Left ventricle myocardium inferior (tissue), 1 donor: Measurements from ENCODE around the gene ELFN1. TPM values are rescaled to one million over a fixed set of nuclear protein-coding genes. Genes with fewer than 3 reads are reported as not detected.
"Not testable (repeated sequence)": the region's sequence is repeated elsewhere in the genome, so short reads cannot be mapped to it uniquely, and the experiment has no call there.

Experiments
- DNase-seq: peaks from one replicate; pipeline ENCODE4 v3.0.0-alpha.2; 2020
- H3K27ac ChIP-seq: fragments of 200-600 bp; replicated peaks from 2 replicates; pipeline ENCODE4 v1.8.0; 2021
- H3K27me3 ChIP-seq: fragments of 200-600 bp; 2 replicates; pipeline ENCODE4 v1.8.0; 2021; ENCODE audit warnings: low read depth
- H3K36me3 ChIP-seq: fragments of 200-600 bp; 2 replicates; pipeline ENCODE4 v1.8.0; 2021
- H3K4me1 ChIP-seq: fragments of 200-600 bp; 2 replicates; pipeline ENCODE4 v1.8.0; 2021
- H3K4me3 ChIP-seq: fragments of 200-600 bp; 2 replicates; pipeline ENCODE4 v1.8.0; 2021; ENCODE audit warnings: mild to moderate bottlenecking, moderate library complexity
- H3K9me3 ChIP-seq: fragments of 200-600 bp; replicated peaks from 2 replicates; pipeline ENCODE4 v1.8.0; 2021
- intact Hi-C: fragments of 100-400 bp; cut with micrococcal nuclease; formaldehyde crosslinking; loops from one replicate; pipeline ENCODE4 v1.11.0; 2022
- total RNA-seq: library from RNA; stranded (reverse); fragmentation: NEBNext Ultra II Directional; extraction: Animal tissue kit (Norgen Biotek cat#: 25700); gene quantifications from one replicate; pipeline ENCODE4 v1.2.1, GENCODE V29; 2021
- TF ChIP-seq, protein P1 (sequence below): fragments of 200-600 bp; IDR thresholded peaks from 2 replicates; pipeline ENCODE4 v1.8.0; 2021; ENCODE audit warnings: antibody characterized with exemption, mild to moderate bottlenecking, borderline replicate concordance
- donor health status: DM: no; HTN: yes; CAD: no; lungs with severe emphysema.

ELFN1 gene
- total RNA-seq, 1 donor from 2014 or later, result 10.5 TPM

DNA sequence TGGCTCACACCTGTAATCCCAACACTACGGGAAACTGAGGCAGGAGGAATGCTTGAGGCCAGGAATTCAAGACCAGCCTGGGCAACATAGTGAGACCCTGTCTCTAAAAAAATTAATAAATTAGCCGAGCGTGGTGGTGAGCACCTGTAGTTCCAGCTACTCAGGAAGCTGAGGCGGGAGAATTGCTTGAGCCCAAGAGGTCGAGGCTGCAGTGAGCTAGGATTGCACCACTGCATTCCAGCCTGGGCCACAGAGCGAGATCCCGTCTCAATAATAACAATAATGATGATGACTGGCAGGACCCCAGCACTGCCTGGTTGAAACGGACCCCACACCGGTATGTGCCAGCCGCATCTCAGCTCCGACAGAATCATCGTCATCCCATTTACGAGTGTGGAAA is 93.0 kb downstream of the ELFN1 start:
- H3K36me3 ChIP-seq, result no peaks in the 10 kb centered on the region
- no peak overlapping the region for H3K4me3 ChIP-seq
- no peak for DNase-seq
- peaks cover 19% of the 10 kb centered on the region for H3K9me3 ChIP-seq
- H3K4me1 ChIP-seq, result peaks cover 12% of the 10 kb centered on the region
- TF ChIP-seq, protein P1, sequence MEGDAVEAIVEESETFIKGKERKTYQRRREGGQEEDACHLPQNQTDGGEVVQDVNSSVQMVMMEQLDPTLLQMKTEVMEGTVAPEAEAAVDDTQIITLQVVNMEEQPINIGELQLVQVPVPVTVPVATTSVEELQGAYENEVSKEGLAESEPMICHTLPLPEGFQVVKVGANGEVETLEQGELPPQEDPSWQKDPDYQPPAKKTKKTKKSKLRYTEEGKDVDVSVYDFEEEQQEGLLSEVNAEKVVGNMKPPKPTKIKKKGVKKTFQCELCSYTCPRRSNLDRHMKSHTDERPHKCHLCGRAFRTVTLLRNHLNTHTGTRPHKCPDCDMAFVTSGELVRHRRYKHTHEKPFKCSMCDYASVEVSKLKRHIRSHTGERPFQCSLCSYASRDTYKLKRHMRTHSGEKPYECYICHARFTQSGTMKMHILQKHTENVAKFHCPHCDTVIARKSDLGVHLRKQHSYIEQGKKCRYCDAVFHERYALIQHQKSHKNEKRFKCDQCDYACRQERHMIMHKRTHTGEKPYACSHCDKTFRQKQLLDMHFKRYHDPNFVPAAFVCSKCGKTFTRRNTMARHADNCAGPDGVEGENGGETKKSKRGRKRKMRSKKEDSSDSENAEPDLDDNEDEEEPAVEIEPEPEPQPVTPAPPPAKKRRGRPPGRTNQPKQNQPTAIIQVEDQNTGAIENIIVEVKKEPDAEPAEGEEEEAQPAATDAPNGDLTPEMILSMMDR, result no peak
- intact Hi-C loops, result no loop called here
- H3K27me3 ChIP-seq, result no peaks in the 10 kb centered on the region
- no peak overlapping the region for H3K27ac ChIP-seq

DNA sequence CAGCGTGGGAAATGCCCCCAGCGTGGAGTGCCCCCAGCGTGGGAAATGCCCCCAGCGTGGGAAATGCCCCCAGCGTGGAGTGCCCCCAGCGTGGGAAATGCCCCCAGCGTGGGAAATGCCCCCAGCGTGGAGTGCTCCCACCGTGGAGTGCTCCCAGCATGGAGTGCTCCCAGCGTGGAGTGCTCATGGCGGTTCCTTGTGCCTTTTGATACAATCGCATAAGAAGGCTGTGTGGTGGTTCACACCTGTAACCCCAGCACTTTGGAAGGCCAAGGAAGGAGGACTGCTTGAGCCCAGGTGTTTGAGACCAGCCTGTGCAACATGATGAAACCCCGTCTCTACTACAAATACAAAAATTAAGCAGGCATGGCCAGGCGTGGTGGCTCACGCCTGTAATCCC is 93.8 kb downstream of the ELFN1 start:
- H3K27ac ChIP-seq, H3K4me3 ChIP-seq, intact Hi-C loops, H3K36me3 ChIP-seq, H3K27me3 ChIP-seq, DNase-seq, H3K4me1 ChIP-seq: not testable (repeated sequence)
- peaks cover 19% of the 10 kb centered on the region for H3K9me3 ChIP-seq

DNA sequence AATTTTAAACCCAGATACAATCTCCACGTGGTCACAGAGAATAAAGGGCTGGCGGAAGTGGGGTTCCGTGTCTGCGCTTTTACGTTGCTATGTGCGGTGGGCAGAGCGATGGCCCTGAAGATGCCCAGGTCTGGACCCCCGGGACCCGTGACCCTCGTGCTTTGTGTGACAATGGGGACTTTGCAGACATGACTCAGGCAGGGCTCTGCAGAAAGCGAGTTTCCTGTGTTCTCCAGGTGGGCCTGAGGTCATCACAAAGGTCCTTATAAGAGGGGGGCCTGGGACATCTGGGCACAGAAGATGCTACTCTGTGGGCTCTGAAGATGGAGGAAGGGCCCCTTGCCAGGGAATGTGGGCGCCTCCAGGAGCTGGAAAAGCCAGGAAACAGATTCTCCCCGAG is 95.3 kb downstream of the ELFN1 start:
- no peaks in the 10 kb centered on the region for H3K36me3 ChIP-seq
- no peak for DNase-seq
- no peaks in the 10 kb centered on the region for H3K27me3 ChIP-seq
- H3K9me3 ChIP-seq, result peaks cover 19% of the 10 kb centered on the region
- TF ChIP-seq, protein P1, result no peak
- H3K4me3 ChIP-seq, result no peak overlapping the region
- intact Hi-C loops, result no loop called here
- H3K4me1 ChIP-seq, result no peaks in the 10 kb centered on the region
- H3K27ac ChIP-seq, result no peak overlapping the region

DNA sequence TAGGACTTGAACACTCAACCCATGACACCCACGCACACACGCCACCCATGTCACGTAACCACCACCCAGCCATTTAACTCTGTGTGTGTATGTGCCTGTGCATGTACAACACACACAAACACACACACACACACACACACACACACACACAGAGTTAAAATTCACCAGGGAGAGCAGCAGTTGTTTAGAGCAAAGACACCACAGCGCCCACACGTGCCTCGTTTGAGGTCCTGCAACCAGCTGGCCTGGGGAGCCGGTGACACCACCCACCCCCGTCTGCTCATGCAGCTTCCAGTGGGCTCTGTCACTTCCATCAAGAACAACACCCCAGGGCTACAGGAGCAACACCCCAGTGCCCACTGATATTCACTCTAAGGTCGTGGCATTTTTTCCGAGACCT is 97.4 kb downstream of the ELFN1 start:
- no peaks in the 10 kb centered on the region for H3K36me3 ChIP-seq
- intact Hi-C loops, result no loop called here
- H3K27me3 ChIP-seq, result no peaks in the 10 kb centered on the region
- H3K9me3 ChIP-seq, result peaks cover 19% of the 10 kb centered on the region
- H3K4me1 ChIP-seq, result no peaks in the 10 kb centered on the region
- H3K27ac ChIP-seq, result no peak overlapping the region
- DNase-seq, result no peak
- TF ChIP-seq, protein P1, result peak; percentile 51
- no peak overlapping the region for H3K4me3 ChIP-seq

DNA sequence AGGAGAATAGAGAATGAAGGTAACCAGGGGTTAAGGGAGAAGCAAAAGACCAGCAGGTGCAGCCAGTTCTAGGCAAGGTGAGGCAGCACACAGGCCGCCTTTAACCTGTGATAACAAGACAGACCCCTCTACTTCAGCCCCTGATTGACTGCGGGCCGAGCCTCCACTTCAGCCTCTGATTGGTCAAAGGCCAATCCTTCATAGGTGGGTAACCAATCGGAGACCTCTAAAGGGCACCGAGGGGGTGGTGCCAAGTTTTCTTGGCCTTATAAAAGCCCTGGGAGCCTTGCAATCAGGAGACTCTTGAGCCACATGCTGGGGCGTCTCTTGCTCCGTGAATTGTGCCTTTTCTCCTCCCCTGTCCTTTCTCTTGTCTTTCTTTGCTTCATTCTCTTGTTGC is 98.8 kb downstream of the ELFN1 start:
- intact Hi-C loops, result no loop called here
- H3K4me1 ChIP-seq, result no peaks in the 10 kb centered on the region

More for the DNA sequence above, 98.8 kb downstream of the ELFN1 start:
- H3K27ac ChIP-seq, result no peak overlapping the region
- TF ChIP-seq, protein P1, result no peak
- H3K27me3 ChIP-seq, result no peaks in the 10 kb centered on the region
- H3K9me3 ChIP-seq, result peaks cover 9% of the 10 kb centered on the region
- no peak for DNase-seq
- no peaks in the 10 kb centered on the region for H3K36me3 ChIP-seq
- H3K4me3 ChIP-seq, result no peak overlapping the region
